Measurements from ENCODE around the gene ZNF296.
"Not testable (repeated sequence)": the region's sequence is repeated elsewhere in the genome, so short reads cannot be mapped to it uniquely, and the experiment has no call there.

ZNF296 gene

DNA sequence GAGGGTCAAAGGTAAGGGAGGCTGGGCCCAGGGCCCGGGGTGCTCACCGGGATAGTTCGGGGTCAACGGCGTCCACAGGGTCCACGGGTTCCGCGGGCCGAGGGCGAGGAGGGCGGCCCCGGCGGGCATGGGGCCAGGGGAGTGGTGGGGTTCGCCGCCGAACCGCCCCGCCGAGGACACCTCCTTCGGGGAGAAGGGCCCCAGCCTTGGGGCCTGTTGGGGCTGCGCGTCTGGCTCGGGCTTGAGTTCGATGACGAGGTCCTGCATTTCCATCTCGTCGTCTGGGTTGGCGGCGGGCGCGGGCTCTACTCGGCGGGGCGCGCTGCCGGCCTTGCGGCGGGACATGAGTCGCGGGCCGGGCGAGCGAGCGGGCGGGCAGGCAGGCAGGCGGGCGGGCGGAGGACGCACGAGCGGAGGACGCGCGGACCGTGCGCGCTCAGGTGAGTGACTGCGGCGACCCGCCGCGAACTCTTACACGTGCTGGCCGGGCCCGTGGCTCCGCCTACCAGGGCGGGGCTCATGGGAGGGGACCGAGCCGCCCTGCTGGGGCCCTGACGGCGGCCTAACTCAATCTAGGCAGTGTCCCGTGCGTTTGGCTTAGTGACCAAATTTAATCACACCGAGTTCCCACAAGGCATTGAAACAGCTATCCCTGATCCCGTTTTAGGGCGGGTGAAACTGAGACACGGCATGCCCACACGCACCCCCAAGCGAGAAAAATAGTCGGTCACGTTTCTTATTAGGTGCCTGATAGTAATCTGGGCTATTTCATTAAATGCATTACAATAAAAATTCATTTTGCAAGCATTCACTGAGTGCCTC is at the start of gene ZNF296:
ZNF296 (minus strand) TSS at position 450 of the 822 bp plus-strand sequence; CDS start at position 345, 105 bp downstream.
- peak; percentile 46 to 54 for DNase-seq

DNA sequence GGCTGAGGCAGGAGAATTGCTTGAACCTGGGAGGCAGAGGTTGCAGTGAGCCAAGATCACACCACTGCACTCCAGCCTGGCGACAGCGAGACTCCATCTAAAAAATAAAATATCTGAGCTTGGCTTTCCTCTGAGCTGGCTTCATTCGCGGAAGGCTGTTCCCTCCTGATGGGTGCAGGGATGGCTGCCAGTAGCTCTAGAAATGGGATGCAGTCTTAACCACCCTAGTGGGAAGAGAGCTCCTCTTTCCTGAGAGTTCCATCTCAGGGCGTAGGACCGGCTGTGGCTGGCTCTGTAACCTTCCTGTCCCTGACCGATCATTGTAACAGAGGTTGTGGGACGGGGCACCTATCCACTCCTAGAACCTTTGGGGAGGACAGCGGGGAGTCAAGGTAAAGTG is 49.1 kb upstream of the ZNF296 start:
- no peak for DNase-seq

DNA sequence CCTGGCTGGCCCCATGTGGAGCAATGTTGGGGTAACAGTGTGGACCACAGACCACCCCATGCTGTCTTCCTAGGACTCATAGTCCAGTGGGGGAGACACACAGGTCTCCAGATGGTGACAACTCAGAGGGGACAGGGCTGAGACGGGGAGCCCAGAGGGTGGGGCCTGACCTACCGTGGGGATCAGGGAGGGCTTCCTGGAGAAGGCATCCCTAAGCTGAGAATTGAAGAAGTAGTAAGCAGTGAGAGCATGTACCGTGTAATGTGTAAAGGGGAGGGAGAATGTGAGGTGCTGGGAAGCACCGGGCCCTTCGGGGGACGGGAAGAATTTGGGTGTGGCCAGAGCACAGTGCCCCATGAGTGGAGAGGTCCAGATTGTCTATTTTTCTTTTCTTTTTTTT is 47.7 kb upstream of the ZNF296 start:
- DNase-seq, result no peak

DNA sequence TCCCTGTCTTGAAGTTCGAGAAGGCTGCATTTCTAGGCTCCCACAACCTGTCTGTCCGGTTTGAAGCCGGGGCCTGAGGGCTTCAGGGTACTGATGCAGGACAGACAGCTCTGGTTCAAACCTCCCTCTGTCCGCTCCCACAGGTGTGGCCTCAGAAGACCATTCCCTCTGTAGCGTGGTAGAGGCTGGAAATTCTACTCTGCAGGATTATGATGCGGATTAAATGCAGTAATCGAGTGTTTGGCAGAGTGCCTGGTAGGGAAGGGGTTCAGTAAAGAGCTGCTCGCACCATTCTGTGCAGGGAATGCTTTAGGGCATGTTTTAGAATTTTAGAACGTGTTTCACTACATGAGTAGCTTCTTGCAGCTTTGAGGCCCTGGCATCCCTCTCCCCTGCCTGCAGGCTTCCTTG is 47.2 kb upstream of the ZNF296 start:
- DNase-seq, result no peak

DNA sequence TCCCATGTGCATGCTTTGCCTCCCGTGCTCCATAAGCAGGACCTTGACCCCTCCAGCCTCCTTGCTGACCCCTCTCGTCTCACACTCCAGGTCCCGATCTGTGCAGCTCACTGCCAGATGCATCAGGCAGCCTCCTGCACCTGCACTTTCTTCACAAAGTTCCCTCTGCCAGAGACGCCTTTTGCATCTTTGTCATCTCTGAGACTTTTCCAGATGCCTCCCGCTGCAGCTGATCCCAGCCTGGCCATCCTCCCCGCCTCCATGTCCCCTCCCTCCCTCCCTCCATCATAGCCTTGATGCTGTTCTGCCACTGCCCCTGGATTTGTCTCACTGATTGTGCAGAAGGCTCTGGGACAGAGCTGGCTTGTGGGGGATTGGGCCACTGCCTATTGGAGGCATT is 46.6 kb upstream of the ZNF296 start:
- DNase-seq, result no peak

DNA sequence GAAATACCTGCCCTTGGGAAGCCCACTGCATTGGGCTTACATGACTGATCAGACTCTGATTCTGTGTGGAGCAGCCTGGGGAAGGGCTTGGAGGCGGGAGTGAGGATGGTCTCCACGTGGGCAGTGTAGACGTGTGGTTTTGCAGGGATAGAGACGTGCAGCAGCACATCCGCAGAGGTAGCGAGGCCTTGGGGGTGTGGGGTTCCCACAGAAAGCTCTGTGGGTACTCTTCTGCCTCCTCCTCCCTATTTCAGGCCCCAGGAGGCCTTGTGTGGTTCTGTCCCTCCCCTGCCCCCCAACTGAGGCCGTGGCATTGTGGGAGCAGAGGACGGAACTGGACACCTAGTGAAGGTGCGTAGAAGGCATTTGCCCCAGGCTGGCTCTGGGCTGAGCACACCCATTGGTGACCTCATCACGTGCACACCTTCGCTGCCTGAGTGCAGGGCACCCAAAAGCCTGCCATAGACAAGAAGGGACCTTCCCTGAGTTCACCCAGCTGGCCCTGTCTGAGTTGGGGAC is 45.6 kb upstream of the ZNF296 start:
- no peak for DNase-seq

DNA sequence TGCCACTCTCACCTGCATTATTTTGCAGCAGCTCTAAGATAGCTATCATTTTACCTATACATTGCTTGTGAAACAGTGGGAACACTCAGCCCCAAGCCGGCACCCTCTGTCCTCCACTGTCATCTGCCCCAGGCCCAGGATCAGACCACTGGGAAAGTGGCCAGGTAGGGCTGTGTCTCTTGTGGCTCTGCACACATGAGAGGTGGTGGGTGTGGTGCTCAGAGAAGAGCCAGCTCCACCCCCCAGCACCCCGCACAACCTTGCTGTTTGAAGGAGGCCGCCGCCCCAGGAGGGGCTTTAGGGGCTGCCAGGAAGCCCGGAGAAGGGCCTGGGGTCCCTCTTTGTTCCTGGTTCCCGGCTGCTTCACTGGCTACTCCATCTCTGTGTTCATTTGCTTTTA is 43.3 kb upstream of the ZNF296 start:
- DNase-seq, result no peak

DNA sequence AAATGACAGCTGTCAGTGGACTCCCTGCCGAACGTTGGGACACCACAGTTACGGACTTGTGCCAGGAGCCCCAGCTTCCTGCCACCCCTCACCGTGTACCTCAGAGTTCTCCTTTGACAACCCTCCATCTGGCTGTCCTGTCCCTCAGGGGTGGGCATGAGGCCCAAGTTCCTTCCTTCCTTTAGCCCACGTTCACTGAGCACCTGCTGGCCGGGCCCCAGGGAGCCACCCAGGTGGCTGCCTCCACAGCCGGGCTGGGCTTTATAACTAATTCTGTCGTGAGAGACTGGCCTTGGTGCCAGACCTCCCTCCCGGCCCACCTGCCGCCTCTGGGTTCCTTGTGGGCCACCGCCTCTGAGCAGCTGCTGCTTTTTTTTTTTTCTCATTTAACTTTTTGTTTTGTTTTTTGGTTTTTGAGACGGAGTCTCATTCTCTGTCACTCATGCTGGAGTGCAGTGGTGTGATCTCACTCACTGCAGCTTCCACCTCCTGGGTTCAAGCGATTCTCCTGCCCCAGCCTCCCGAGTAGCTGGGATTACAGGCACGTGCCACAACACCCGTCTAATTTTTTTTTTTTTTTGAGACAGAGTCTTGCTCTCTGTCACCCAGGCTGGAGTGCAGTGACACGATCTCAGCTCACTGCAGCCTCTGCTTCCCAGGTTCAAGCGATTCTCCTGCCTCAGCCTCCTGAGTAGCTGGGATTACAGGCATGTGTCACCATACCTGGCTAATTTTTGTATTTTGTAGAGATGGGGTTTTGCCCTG is 42.5 kb upstream of the ZNF296 start:
- not testable (repeated sequence) for DNase-seq

DNA sequence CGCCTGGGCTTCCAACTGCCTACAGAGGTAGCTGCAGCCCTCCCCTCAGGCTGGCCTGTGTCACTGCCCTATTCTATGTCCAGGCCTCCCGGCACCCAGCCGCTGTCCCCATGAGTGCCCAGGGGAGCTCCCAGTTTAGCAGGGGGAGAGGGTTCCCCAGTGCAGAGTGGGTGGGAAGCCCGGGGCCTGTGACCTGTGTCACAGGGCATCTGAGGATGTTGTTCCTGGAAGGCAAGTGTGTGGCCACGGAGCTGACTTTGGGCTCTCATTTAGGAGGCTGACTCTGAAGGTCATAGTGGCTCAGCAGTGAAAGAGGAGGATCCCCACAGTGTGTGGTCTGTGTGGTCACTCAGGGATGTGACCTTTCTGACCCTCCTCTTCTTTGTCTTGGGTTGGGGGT is 41.8 kb upstream of the ZNF296 start:
- no peak for DNase-seq

DNA sequence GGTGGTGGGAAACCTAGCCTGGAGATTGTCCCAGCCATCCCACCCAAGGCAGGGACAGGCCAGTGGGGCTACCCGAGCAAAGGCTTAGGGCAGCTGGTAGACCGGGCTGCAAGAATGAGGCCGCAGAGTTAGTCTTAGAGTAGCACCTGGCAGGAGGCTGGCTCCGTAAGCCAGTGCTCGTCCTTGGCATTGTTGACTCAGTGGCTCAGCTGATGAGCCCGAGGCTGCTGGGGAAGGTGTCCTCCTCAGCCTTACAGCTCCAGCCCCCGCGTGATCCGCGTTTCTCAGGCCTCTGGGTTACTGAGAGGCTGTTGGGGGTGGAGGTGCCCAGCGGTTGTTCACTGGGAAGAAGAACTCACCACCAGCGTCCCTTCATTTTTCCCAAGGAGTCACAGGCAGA is 41.4 kb upstream of the ZNF296 start:
- DNase-seq, result no peak

DNA sequence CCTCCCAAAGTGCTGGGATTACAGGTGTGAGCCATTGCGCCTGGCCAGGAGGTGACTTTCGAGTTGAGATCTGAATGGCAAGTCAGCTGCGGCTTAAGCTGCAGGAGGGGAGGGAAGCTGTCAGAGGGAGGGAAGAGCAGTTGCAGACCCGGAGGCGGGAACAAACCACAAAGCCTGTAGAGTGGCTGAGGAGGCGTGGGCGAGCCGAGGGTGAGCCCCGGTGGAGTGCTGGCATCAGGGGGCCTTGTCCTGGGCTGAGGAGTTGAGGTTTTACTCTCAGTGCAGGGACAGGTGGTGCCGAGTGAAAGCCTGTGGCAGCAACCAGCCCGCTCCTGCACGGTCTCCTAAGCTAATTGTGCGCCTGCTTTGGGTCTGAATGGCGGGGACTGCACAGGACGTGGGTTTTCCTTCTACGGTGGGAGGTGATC is 40.9 kb upstream of the ZNF296 start:
- DNase-seq, result no peak

DNA sequence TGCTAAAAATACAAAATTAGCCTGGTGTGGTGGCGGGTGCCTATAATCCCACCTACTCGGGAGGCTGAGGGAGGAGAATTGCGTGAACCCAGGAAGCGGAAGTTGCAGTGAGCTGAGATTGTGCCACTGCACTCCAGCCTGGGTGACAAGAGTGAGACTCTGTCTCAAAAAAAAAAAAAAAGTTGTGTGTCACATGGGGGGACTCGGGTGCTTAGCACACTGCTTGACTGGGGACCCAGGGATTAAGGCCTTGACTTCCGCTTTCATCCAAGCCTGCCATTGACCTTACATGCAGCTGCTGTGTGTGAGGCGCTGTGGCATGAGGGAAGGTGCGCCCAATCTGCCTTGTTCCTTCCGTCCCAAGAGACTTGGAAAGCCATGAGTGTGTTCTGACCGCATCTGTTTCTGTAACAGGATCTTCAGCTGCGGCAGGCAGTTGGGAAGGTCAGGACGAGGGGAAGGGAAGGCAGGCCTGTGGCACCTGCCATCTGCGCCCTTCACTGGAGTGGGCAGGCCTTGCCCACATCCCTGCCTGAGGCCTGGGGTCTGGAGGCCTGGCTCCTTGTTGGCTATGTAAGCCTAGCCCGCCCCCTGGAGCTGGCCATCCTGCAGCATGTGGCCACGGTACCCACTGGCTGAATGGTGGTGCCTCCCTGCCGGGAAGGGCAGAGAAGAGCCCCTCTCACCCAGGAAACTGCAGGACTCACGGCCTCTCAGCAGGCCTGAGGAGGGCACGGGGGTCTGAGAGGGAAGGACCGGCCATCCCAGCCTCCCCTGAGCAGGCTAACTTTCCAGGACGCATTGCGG is 39.7 kb upstream of the ZNF296 start:
- DNase-seq, result no peak

DNA sequence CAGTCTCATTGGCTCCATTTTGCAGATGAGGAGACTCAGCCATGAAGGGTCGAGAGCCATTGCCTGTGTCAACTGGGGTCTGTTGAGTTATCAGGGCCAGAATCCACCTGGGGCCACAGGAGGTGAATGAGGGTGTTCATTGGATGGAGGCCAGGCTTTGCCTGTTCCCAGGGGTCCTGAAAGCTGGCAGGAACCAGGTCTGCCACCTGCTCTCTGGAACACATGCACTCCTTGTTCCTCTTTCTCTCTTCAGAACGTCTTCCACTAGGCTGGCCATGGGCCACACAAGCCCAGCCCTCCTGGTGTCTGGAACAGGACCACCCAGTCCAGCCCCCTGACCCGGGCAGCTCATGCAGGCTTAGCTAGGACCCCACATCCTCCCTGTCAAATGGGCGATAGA is 37.8 kb upstream of the ZNF296 start:
- DNase-seq, result no peak

DNA sequence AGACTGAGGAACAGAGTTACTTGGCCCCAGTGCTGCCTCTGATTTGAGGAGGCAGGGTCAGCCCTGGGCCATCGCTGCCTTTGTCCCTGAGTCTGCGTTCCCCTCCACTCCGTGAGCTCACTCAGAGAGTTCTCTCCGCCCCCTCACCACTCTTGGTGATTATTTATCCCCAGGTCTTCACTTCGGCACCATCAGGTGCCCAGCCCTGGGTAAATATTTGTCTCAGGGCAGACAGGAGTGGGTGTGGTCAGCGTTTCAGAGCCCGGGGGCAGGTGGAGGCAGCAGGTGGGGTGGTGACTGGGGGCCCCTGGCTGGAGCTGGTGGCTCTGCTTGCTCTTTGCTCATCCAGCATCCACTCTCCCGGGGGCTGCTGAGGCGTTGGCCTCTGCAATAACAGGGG is 37.4 kb upstream of the ZNF296 start:
- no peak for DNase-seq

DNA sequence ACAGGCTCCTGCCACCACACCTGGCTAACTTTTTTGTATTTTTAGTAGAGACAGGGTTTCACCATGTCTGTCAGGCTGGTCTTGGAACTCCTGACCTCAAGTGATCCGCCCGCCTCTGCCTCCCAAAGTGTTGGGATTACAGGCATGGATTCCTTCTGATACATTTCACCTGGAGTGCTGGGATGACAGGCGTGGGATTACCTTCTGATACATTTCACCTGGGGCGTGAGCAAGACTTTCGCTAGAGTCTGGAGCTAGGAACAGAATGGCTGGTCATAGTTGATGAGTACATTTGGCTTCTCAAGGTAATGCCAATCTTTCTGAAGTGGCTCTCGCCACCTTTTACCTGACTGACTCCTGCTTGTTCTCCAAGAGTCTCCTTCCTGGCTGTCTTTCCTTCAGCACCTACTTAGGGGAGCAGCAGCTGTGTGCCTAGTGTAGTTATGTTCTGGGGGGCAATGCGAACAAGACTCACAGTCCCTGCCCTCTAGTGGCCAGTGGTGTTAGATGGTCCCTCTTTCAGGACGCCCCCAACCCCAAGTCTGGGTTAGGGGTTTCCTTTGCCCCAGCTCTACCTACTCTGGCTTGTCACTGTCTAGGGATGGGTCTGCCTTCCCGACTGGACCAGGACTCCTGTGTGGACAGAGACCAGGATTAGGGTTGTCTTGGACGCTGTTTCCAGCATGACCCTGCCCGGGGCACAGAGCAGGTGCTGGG is 36.0 kb upstream of the ZNF296 start:
- DNase-seq, result no peak

DNA sequence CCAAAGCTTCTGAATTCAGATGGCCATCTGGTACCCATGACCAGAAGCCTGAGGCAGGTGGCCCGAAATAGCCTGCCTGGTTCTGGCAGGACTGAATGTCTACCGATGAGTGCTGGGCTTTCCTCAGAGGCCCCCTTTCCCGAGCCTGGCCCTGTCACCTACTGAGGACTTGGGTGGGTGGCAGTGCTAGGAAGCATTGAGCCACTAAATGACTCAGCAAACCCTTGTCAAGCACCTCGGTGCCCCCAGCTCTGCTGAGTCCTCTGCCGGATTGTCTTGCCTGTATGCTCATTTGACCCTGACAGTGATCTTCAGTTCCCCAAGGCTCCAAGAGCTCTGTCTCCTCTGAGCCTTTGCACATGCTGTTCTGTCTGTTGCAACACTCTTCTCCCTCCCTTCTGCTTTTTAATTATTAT is 34.6 kb upstream of the ZNF296 start:
- DNase-seq, result no peak

DNA sequence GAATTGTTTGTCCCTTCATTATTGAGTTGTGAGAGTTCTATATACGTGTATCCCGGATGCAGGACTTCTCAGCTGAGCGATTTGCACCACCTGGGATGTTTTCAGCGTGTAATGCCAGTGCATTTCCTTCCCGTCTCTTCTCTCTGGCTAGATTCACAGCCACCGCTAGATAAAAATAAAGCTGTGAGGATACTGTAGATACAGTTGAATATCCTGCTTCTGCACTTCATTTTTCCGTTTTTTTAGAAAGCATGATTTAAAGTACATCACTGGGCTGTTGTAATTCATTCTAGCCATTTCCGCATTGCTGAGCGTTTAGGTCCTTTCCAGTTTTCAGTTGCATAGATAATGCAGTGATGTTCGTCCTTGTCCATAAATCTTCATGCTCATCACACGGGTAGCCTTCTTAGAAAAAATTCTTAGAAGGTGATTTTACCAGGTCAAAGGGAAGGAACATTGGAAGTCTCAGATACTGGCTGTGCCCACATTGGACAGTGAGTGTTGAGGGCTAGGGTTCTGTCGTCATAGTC is 31.4 kb upstream of the ZNF296 start:
- DNase-seq, result no peak

DNA sequence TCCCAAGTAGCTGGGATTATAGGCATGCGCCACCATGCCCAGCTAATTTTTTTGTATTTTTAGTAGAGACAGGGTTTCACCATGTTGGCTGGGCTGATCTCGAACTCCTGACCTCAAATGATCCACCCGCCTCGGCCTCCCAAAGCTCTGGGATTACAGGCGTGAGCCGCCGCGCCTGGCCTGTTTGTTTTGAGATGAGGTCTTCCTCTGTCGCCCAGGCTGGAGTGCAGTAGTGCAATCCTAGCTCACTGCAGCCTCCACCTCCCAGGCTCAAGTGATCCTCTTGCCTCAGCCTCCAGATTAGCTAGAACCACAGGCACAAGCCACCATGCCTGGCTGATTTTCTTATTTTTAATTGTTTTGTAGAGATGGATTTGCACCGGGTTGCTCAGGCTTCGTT is 30.1 kb upstream of the ZNF296 start:
- DNase-seq, result not testable (repeated sequence)

DNA sequence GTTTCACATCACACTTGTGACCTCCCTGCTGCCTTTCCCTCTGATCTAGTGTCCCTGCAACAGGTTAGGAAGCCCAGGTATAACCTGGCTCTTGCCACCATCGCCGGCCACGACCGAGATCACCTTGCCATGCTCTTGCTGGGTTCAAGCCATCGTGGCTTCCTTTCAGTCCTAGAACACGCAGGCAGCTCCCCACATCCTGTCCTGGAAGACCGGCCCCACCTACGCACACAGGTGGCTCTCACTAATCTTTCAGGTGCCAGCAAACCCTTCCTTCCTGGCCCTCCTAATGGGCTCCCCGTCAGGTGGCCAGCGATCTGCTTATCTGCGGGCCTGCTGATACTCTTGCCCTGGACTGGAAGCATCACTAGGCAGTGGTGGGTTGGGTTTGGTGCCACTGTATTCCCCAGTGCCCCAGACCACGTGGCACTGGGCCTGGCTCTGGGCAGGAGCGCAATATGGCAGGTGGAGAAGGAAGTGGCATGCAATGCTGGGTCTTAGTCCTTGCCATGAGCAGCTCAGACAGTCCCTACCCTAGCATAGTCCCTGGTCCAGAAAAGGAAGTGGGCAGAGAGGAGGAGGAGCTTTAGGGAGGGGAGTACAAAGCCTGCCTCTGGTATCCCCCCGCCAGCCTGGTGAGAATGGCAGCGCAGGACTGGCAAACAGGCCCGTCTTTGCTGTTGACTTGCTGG is 28.5 kb upstream of the ZNF296 start:
- DNase-seq, result no peak

DNA sequence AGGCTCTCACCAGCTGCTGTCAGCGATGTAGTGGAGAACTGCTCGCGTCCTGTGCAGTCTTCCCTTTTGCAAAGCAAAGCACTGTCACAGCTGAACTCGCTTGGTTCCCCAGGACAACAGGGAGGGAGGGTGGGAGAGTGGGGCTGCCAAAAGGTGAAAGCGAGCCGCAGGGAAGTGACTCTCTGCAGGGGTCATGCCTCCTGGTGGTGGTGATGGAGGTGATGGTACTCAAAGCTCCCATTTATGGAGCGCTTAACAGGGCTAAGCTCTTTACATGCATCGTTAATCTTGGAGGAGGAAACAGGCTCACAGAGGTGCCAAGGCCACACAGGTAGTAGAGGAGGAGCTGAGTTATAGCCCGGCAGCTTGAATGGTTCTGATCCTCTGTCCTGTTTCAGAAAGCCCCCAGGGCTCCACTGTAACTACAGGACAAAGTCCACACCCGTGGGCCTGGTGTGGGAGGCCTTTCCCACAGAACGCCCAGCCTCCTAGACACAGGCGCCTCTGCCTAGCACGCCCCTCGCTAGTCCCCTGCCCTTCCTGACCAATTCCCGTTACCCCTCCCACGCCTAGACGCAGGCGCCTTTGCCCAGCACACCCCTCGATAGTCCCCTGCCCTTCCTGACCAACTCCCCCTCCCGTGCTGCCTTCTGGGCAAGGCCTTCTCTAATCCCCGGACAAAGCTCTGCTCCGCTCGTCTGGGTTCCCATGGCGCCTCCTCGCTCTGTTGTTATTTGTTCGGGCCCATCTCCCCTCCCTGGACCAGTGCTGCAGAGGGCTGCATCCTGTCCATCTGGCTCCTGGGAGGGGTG is 27.4 kb upstream of the ZNF296 start:
- DNase-seq, result no peak

DNA sequence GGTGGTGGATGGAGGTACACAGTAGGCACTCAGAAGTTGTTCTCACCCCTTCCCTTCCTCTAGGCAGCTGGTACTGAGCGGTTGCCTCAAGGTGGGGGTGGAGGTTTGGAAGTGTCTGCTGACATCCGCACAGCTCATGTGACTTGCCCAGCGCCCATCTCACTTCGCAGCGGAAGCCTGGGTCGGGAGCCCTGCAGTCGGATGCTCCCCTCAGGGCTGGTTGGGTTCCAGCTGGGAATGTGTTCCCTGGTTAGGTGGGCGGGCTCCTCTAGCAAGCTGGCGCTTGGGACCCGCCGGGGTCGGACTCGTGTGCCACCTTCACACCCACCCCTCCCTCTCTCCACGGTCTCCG is 26.9 kb upstream of the ZNF296 start:
- no peak for DNase-seq
